ENCODE measurements around the gene PRC1.

The PRC1 gene

GRCh38 chr15:90957031-90957790 lies 37.1 kb downstream of the PRC1 start:
- FAIRE-seq = no peak
- DNase-seq (ENCODE audit: insufficient read length, low spot score) = no peak

- peak; percentile 92 for DNase-seq (ENCODE audit: insufficient read length, low spot score)
- peak; percentile 45 for FAIRE-seq
These were observed 37.9 kb downstream of the PRC1 start for GRCh38 chr15:90956274-90957030.

GRCh38 chr15:90955624-90956273 lies 38.6 kb downstream of the PRC1 start:
- DNase-seq (ENCODE audit: insufficient read length, low spot score) (no peak), FAIRE-seq (peak; percentile 76)

- DNase-seq (ENCODE audit: insufficient read length, low spot score) (peak; percentile 100), FAIRE-seq (peak; percentile 99)
These were observed 39.4 kb downstream of the PRC1 start, which contains the start of gene RCCD1 for GRCh38 chr15:90954712-90955623. TSS of gene RCCD1 (plus strand) at chr15:90954884. CDS start at chr15:90956735, 1,851 bp downstream.

GRCh38 chr15:90953947-90954711 lies 40.2 kb downstream of the PRC1 start:
- no peak for FAIRE-seq
- no peak for DNase-seq (ENCODE audit: insufficient read length, low spot score)

GRCh38 chr15:90952901-90953677 lies 41.2 kb downstream of the PRC1 start:
- DNase-seq (ENCODE audit: insufficient read length, low spot score) = no peak
- FAIRE-seq = no peak

- FAIRE-seq (no peak), DNase-seq (ENCODE audit: insufficient read length, low spot score) (no peak)
These were observed 43.7 kb downstream of the PRC1 start for GRCh38 chr15:90950676-90951075.

GRCh38 chr15:90949979-90950675 lies 44.2 kb downstream of the PRC1 start:
- DNase-seq (ENCODE audit: insufficient read length, low spot score) (no peak), FAIRE-seq (no peak)

- no peak for DNase-seq (ENCODE audit: insufficient read length, low spot score)
- no peak for FAIRE-seq
These were observed 45.8 kb downstream of the PRC1 start for GRCh38 chr15:90948506-90948905.

GRCh38 chr15:90947577-90948357 lies 46.6 kb downstream of the PRC1 start:
- FAIRE-seq (no peak), DNase-seq (ENCODE audit: insufficient read length, low spot score) (no peak)

- DNase-seq (ENCODE audit: insufficient read length, low spot score) (no peak), FAIRE-seq (no peak)
These were observed 47.3 kb downstream of the PRC1 start for GRCh38 chr15:90946941-90947576.

- FAIRE-seq (no peak), DNase-seq (ENCODE audit: insufficient read length, low spot score) (no peak)
These were observed 47.8 kb downstream of the PRC1 start for GRCh38 chr15:90946538-90946937.

GRCh38 chr15:90945091-90945490 lies 49.2 kb downstream of the PRC1 start:
- FAIRE-seq (no peak), DNase-seq (ENCODE audit: insufficient read length, low spot score) (no peak)

GRCh38 chr15:90942354-90943120 lies 51.8 kb downstream of the PRC1 start:
- no peak for DNase-seq (ENCODE audit: insufficient read length, low spot score)
- FAIRE-seq = no peak

GRCh38 chr15:90941038-90941437 lies 53.3 kb downstream of the PRC1 start:
- FAIRE-seq (no peak), DNase-seq (ENCODE audit: insufficient read length, low spot score) (no peak)

- FAIRE-seq (no peak), DNase-seq (ENCODE audit: insufficient read length, low spot score) (no peak)
These were observed 54.6 kb downstream of the PRC1 start for GRCh38 chr15:90939756-90940155.
